HepG2 (cell line): Measurements from ENCODE around the gene NT5C3B. TPM values are rescaled to one million over a fixed set of nuclear protein-coding genes. Genes with fewer than 3 reads are reported as not detected.

ENCODE experiments used
- ARID4A ChIP-seq: sonication (generic); formaldehyde crosslinking; IDR thresholded peaks from 2 replicates; pipeline ENCODE4 v1.5.0; 2020; ENCODE audit warnings: mild to moderate bottlenecking, missing genetic modification reagents, borderline replicate concordance
- ATF3 ChIP-seq: sonication (generic); formaldehyde crosslinking; IDR thresholded peaks from 2 replicates; pipeline ENCODE4 v1.4.0; 2020; ENCODE audit warnings: missing genetic modification reagents
- BORCS8-MEF2B ChIP-seq: sonication (generic); formaldehyde crosslinking; IDR thresholded peaks from 2 replicates; pipeline ENCODE4 v1.8.0; 2022; ENCODE audit warnings: mild to moderate bottlenecking, missing genetic modification reagents
- LCORL ChIP-seq, 2 experiments: fragments of 450-650 bp in 1 of 2; sonication (generic) in 1 of 2; formaldehyde crosslinking in 1 of 2; IDR thresholded peaks; 2 replicates each; pipeline versions ENCODE4 v1.5.0 to v1.6.1; 2017 to 2020; ENCODE audit warnings: antibody characterized with exemption in 1 of 2, missing genetic modification reagents in 1 of 2
- PHF20 ChIP-seq: sonication (generic); formaldehyde crosslinking; IDR thresholded peaks from 2 replicates; pipeline ENCODE4 v1.5.0; 2020; ENCODE audit warnings: mild to moderate bottlenecking, missing genetic modification reagents
- SNAPC2 ChIP-seq: sonication (generic); formaldehyde crosslinking; IDR thresholded peaks from 2 replicates; pipeline ENCODE4 v1.8.1; 2022; ENCODE audit warnings: mild to moderate bottlenecking, missing genetic modification reagents
- SP1 ChIP-seq, 2 experiments: fragments of 450-650 bp in 1 of 2; sonication (generic) in 1 of 2; formaldehyde crosslinking in 1 of 2; IDR thresholded peaks; 2 replicates each; pipeline versions ENCODE4 v1.4.0 to v1.6.1; 2016 to 2020; ENCODE audit warnings: missing genetic modification reagents in 1 of 2
- TCF7L2 ChIP-seq: IDR thresholded peaks from 2 replicates; pipeline ENCODE4 v1.6.1; 2011; ENCODE audit warnings: mild to moderate bottlenecking, low read depth, low read length, moderate library complexity
- U2AF2 ChIP-seq: fragments of 200-400 bp; formaldehyde crosslinking; IDR thresholded peaks from 2 replicates; pipeline ENCODE4 v1.6.1; 2017; ENCODE audit warnings: low read depth, mild to moderate bottlenecking, low read length
- ZBTB3 ChIP-seq: sonication (generic); formaldehyde crosslinking; IDR thresholded peaks from 2 replicates; pipeline ENCODE4 v1.4.0; 2020; ENCODE audit warnings: low read depth, mild to moderate bottlenecking, moderate library complexity, missing genetic modification reagents, borderline replicate concordance
- ZBTB4 ChIP-seq: sonication (generic); formaldehyde crosslinking; IDR thresholded peaks from 2 replicates; pipeline ENCODE4 v1.4.0; 2020; ENCODE audit warnings: missing genetic modification reagents, mild to moderate bottlenecking, borderline replicate concordance
- ZNF607 ChIP-seq: sonication (generic); formaldehyde crosslinking; IDR thresholded peaks from 2 replicates; pipeline ENCODE4 v1.5.1; 2020; ENCODE audit warnings: missing genetic modification reagents, mild to moderate bottlenecking, borderline replicate concordance
- ZNF709 ChIP-seq: sonication (generic); formaldehyde crosslinking; IDR thresholded peaks from 2 replicates; pipeline ENCODE4 v1.5.0; 2020; ENCODE audit warnings: mild to moderate bottlenecking, missing genetic modification reagents
- ZNF800 ChIP-seq: sonication (generic); formaldehyde crosslinking; IDR thresholded peaks from 2 replicates; pipeline ENCODE4 v1.4.0; 2020; ENCODE audit warnings: missing genetic modification reagents
- ZSCAN9 ChIP-seq: IDR thresholded peaks from 2 replicates; pipeline ENCODE4 v1.6.1; 2016; ENCODE audit warnings: borderline replicate concordance
- polyA plus RNA-seq, 8 experiments: library from polyadenylated mRNA; depleted of rRNA in 3 of 8; stranded (reverse) in 7 of 8; unstranded in 1 of 8; fragments of >200 nt; fragmentation: Illumina TruSeq in 4 of 8; extraction: Trizol in 4 of 8; gene quantifications; 2 replicates each; pipeline versions ENCODE4 v1.2.1 to v1.2.3, GENCODE V29; 2011 to 2016; ENCODE audit warnings: low read depth in 4 of 8, missing spikeins in 1 of 8, mixed read lengths in 1 of 8; ENCODE audit not compliant: insufficient read depth in 1 of 8
- total RNA-seq, 5 experiments: library from RNA; depleted of rRNA; stranded (reverse); fragments of >200 nt; fragmentation: Illumina TruSeq; extraction: Trizol; gene quantifications; 2 replicates each; pipeline ENCODE4 v1.2.3, GENCODE V29; 2016; ENCODE audit warnings: low read depth in 1 of 5

The NT5C3B gene
- total and polyA plus RNA-seq, 2 of the 13 experiments (the other 11 are each of a cell fraction or from before 2014, with no cell fraction given) = 104 to 126 TPM

GRCh38 chr17:41800601-41801373 is 35.2 kb downstream of the NT5C3B start (continued):
- TF ChIP-seq ATF3 (no peak; the same call in 1 of the 2 replicates), ARID4A (CRISPR knock-in tag) (peak; percentile 46; the same call in 1 of the 2 replicates), ZNF800 (no peak; the same call in 1 of the 2 replicates), SNAPC2 (CRISPR knock-in tag) (peak; percentile 41; the same call in 1 of the 2 replicates), ZBTB3 (CRISPR knock-in tag) (peak; percentile 2; the same call in 1 of the 2 replicates), LCORL (IDR thresholded peaks at IDR 0.05) (no peak), LCORL (CRISPR knock-in tag; IDR thresholded peaks at IDR 0.05) (peak; percentile 66; the same call in 1 of the 2 replicates), ZNF607 (no peak; the same call in 1 of the 2 replicates), PHF20 (CRISPR knock-in tag) (no peak), ZSCAN9 (CRISPR knock-in tag) (peak; percentile 14; the same call in 1 of the 2 replicates), ZNF709 (CRISPR knock-in tag) (peak; percentile 67; the same call in 1 of the 2 replicates), ZBTB4 (CRISPR knock-in tag) (no peak), SP1 (IDR thresholded peaks at IDR 0.05) (no peak), SP1 (CRISPR knock-in tag; IDR thresholded peaks at IDR 0.05) (peak; percentile 22; the same call in 1 of the 2 replicates), U2AF2 (0 out of 2 replicates have a peak, but pooled peaks have one; percentile 41), TCF7L2 (no peak), BORCS8-MEF2B (peak; percentile 38; the same call in 1 of the 2 replicates)
